AG08395 (cell line): ENCODE data around the gene NOL4L.
A peak's percentile ranks its signal among the peaks of the same experiment; 100 is the strongest.
"Not testable (repeated sequence)": the region's sequence is repeated elsewhere in the genome, so short reads cannot be mapped to it uniquely, and the experiment has no call there.

Experiments used
- DNase-seq: peaks from one replicate; pipeline ENCODE4 v3.0.0; 2012; ENCODE audit warnings: mixed read lengths, low spot score

NOL4L gene

DNA sequence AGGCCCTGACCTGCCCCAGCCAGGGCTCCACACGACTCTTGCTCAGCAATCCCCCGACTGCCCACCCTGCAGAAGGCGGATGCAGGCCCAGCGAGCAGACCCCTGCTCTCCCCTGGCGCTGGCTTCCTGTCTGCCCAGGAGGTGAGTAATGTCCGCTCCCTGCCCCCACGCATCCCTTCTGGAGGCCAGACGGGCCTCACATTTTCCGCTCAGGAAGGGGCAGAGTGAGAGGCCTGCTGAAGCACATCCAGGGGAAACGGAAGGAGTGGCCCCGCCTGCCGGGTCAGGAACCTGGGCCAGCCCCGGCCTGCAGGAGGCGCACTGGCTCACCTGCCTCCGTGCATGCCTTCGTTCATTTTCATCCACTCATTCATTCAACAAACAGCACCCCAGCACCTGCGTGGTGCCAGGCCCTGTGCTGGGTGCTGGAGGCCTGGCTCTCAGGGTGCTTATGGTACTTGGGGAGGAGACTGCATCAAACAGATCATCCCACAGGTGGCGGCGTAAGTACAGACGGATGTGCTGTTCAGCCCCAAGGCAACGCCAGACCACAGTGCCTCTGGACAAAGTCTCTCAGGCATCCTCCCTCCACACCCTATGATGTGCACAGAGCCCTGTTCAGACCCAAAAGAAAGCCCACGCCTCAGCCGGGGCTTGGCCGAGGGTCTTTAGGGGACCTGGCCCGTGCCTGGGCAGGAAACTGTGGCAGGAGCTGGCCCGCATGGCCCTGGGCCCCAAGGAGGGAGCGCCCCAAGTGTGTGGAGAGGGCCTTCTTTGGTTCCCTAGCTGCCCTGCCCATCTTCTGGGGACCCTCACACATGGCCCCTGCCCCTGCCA, 114.9 kb downstream of the NOL4L start:
- DNase-seq, result peak; percentile 25

DNA sequence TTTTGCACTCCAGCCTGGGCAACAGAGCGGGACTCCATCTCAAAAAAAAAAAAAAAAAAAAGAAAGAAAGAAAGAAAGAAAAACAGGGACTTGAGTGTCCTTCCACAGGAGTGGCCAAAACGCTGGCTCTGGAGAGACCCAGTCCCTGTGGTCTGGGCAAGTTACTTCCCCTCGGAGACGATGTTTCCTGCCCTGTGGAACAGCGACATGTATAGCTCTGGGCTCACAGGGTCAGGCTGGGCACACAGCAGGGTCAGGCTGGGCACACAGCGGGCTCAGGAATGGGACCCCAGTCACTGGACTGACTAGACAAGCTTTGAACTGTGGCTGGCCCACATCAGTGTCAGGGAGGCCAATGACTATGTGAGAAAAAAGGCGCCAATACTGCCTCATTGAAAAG, 116.3 kb downstream of the NOL4L start:
- DNase-seq, result no peak

GRCh38 chr20:32468313-32468640, 116.9 kb downstream of the NOL4L start:
- DNase-seq, result no peak

GRCh38 chr20:32467506-32468312, 117.4 kb downstream of the NOL4L start:
- no peak for DNase-seq

DNA sequence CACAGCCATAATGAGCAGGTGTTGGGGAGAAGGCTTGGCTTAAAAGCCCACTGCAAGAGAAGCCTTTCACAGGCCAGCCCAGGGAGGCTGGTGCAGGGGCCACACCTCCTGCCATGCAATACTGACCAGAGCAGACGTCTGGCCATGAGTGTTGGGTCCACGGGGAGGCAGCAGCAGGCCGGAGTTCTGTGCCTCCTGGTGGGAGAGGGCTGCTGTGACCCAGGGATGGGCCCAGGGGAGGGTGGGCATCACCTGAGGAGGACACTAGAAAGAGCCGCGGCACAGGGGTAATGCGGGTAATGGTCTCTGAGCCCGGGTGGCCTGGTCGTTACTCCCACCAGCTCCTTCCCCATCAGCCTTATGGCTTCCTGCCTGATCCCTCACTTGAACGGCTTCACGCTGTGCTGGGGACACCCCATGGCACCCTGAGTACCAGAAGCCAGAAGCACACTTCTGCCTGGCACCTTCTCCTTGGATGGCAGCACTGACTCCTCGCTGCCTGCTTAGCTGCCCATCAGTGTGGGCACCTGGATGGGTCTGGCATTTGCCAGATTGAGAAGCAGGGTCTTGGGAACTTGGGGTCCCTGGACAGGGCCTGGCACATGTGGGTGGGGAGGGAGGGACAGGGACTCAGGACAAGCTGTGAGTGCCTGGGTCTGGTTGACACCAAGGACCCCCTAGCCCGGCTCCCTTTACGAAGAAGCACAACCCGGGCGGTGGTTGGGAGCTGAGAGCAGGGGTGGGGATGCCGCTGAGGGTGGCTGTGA, 118.2 kb downstream of the NOL4L start:
- DNase-seq, result no peak

- not testable (repeated sequence) for DNase-seq
These were observed 119.0 kb downstream of the NOL4L start for GRCh38 chr20:32465901-32466675.

DNA sequence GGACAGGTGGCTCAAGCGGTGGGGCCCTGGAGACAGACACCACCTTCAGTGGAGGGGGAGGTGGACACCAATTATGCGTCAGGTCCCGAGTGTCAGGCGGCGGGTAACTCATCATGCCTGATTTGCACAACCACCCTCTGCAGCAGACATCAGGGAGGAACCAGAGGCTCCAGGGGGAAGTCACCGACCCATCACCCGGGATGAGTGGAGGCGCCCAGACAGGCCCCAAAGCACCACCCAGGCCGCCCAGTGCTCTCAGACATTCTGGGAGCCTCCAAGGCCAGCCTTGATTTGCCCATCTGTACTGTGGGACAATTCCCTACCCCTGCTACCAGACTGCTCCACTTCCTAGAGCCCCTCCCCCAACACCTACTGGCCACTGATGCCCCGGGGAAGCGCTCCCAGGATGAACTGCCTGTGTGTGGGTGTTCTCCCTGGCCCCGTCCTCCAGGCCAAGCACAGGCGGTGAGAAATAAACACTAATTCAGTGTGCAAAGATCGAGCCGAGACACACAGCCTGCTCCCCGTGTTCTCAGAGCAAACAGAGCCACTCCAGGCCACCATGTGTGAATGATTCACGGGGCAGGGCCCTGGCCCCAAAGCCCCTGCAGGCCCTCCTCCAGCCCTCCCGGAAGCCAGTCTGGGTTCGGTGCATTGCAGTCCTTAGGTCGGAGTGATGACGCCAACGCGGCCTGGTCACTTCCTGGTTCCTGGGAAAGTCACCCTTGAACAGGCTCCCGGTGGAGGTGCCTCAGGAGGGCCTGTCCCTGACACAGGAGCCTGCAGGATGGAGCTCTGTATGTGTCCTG, 119.8 kb downstream of the NOL4L start:
- DNase-seq, result peak; percentile 22

DNA sequence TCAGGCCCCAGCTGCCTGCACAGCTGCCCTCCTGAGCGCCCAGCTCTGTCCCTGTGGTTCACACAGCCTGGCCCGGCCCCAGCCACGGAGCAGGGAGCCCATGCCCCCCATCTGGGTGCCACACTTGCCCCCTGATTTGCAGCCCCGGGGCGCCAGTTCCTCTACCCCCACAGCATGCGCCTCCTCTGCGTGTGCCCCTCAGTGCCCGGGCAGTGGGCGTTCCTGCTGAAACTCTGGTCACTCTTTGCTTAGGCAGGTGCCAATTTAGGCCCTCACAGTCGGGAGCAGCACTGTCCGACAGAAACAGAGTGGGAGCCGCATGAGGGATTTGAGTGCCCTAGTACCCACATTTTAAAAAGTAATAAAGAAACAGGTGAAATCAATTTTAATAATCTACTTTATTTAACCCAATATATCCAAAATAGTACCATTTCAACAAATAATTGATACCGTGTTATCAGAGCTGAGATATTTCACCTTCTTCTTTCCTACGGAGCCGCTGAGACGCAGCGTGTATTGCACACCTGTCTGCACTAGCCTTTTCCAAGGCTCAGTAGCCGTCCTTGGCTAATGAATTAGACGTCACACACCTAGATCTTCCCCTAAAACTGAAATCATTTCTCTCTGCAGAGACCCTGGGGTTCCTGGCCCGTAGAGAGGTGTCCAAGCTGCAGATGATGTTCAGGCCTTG, 120.6 kb downstream of the NOL4L start:
- DNase-seq, result no peak

DNA sequence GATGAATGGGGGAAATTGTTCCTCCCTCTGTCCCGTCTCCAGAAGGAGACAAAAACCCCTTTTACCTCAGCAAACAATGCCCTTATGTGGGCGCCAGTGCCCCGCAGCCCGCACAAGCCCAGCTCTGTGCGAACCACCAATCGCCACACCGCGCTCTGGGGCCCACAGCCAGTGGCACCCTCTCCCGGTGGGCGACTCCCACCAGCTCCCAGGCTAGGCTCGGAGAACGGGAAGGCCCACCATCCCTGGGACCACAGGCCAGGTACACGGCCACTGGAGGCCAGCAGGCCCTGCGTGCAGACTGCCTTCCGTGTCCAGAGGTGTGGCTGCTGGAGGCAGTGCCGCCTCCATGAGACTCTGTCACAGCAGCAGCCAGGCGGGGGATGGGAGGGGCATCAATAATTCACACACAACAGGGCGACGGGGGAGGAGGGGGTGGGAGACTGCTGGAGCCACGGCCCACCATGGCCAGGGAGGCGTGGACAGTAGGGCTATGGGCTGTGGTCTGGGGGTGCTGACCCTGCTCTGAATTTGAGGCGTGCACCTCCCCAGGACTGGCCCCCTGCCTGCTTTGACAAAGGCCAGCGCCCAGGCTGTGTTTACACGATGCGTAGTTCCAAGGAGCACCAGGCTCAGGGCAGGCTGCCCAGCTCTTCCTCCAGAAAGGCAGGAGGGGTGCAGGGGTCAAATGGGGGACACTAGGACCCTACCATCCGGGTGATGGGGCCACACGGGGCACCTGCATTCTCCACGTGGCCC, 121.3 kb downstream of the NOL4L start:
- DNase-seq, result no peak

DNA sequence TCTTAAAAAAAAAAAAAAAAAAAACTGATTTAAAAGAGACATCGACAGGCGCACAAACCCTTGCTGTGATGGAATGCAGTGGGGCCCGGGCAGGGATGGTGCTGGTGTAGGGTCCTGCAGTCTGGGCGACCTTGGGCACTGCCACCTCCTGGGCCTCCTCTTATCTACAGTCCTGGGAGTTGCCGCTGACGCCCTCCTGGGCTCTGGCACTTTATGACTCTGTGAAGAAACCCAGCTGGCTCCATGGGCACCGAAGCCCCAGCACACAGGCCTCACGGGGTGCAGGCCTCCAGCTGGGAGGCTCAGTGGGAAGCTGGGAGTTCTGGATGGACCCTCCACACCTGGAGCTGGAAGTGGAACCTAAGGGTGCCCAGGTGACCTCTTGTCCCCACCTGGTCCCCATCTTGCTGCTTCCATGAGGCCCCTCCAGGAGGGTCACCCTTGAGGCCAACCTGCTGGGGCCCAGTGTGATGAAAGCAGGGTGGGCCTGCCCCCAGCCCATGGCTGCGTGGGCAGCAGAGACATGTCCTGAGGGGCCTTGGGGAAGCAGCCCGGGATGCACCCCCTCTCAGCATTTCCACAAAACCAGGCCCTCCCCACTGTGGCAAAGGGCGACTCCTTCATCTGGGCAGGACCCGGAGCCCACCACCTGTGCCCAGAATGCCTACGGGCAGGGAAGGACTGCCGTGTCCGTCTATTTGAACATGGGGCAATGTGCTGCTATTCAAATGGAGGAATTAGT, 122.1 kb downstream of the NOL4L start:
- DNase-seq, result no peak

GRCh38 chr20:32461836-32462600, 123.1 kb downstream of the NOL4L start:
- DNase-seq, result no peak

DNA sequence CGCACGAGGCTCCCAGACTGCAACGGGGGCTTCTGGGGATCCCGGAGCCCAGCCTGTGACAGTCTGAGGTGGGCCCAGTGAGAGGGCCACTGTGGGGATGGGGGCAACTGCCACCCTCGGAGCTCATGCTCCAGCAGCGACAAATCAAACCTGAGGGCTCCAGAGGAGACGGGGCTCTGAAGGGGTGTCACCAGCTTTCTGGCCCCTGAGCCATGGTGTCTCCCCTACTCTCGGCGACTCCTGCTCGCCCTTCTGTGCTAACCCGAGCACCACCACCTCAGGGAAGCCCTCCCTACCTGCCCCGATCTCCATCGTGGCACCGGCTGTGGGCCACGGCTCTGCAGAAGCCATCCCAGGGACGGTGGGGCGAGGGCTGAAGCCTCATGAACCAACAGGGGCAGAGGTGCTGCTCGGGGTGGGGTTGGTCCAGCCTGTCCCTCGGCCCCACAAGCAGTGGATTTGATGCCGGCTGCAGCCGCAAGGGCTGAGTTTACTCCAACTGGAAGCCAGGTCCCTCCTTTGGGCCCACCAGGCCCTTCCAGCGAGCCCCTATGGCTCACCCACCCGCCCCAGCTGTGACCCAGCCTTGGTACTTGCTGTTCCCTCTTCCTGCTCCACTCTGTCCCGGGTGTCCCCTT, 124.3 kb downstream of the NOL4L start:
- no peak for DNase-seq

GRCh38 chr20:32460231-32460630, 124.9 kb downstream of the NOL4L start:
- DNase-seq, result no peak

GRCh38 chr20:32458837-32459220, 126.3 kb downstream of the NOL4L start:
- DNase-seq, result no peak

DNA sequence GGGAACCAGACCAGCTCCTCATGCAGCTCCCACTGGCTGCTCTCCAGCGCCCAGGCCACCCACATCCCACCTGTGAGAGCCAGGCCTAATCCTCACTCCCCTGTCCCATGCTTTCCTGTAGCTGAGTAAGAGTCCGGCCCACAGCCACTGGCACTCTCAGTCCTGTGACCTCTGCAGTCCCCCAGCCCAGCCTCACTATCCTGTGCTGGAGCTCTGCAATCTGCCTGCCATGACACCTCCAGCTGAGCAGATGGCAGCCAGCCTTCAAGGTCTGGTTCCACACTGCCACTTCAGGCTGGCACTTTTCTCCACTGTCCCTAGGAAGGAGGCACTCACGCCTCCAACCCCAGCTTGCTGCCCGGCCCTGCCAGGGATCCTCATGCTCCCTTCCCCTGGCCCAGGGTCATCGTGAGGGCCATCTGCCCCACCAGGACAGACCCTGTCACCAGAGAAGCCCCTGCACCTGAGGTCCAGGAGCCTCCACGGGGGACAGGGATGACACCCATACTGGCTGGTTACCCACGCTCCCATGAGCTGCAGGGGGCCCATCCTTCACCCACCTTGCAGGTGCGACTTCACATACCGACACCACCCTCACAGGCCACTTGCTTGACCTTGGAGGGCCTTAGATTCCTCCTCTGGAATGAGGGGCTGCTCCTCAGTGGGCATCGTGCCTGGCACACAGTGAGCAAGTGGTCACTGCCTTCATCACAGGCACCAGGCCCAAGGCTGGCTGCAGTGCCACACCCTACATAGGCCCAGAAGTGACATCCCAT, 126.9 kb downstream of the NOL4L start:
- DNase-seq, result no peak

- DNase-seq, result peak; percentile 95
These were observed 127.6 kb downstream of the NOL4L start for GRCh38 chr20:32457479-32457986.
